HL-60 (cell line): ENCODE data around the gene SELENOO.

Source experiments
- DNase-seq, 2 experiments: peaks; one replicate each; pipeline ENCODE4 v3.0.0-alpha.2; 2010 to 2020; ENCODE audit warnings: low read depth in 1 of 2, low spot score in 1 of 2
- H3K27ac ChIP-seq: fragments of 250-450 bp; sonication (Bioruptor Pico); replicated peaks from 2 replicates; pipeline ENCODE4 v1.5.1; 2020; ENCODE audit warnings: mild to moderate bottlenecking, moderate library complexity
- H3K27me3 ChIP-seq: fragments of 250-450 bp; sonication (Bioruptor Pico); 2 replicates; pipeline ENCODE4 v1.5.1; 2021; ENCODE audit warnings: mild to moderate bottlenecking, moderate library complexity; ENCODE audit not compliant: insufficient read depth, poor library complexity, severe bottlenecking
- H3K4me3 ChIP-seq: replicated peaks from 2 replicates; pipeline ENCODE4 v1.5.1; 2011; ENCODE audit warnings: mild to moderate bottlenecking, control low read depth, low read length; ENCODE audit not compliant: insufficient read depth
- CTCF ChIP-seq: IDR thresholded peaks from one replicate; pipeline ENCODE4 v1.5.1; 2011; ENCODE audit warnings: low read length, control low read depth, inconsistent platforms; ENCODE audit not compliant: insufficient read depth
- GABPA ChIP-seq: IDR thresholded peaks from 2 replicates; pipeline ENCODE4 v1.6.1; 2012; ENCODE audit warnings: low read depth
- POLR2AphosphoS5 ChIP-seq: IDR thresholded peaks from 2 replicates; pipeline ENCODE4 v1.6.1; 2012; ENCODE audit warnings: low read depth
- REST ChIP-seq: IDR thresholded peaks from 2 replicates; pipeline ENCODE4 v1.6.1; 2012; ENCODE audit warnings: low read depth; ENCODE audit not compliant: insufficient replicate concordance
- SPI1 ChIP-seq: IDR thresholded peaks from 2 replicates; pipeline ENCODE4 v1.6.1; 2012; ENCODE audit warnings: low read depth, mild to moderate bottlenecking, borderline replicate concordance

Gene SELENOO

GRCh38 chr22:50226875-50227165, 26.0 kb downstream of the SELENOO start:
- H3K27ac ChIP-seq: no peak overlapping the region
- TF ChIP-seq GABPA (no peak), REST (no peak), SPI1 (no peak), POLR2AphosphoS5 (no peak), CTCF (no peak)
- no peak for DNase-seq
- H3K4me3 ChIP-seq: no peak overlapping the region
- H3K27me3 ChIP-seq: no peaks in the 10 kb centered on the region

GRCh38 chr22:50227579-50228215, 26.9 kb downstream of the SELENOO start:
- Histone ChIP-seq H3K27ac (no peak overlapping the region), H3K4me3 (no peak overlapping the region), H3K27me3 (no peaks in the 10 kb centered on the region)
- no peak for DNase-seq
- TF ChIP-seq POLR2AphosphoS5: no peak
- TF ChIP-seq REST: no peak
- TF ChIP-seq CTCF: no peak
- no peak for TF ChIP-seq GABPA
- no peak for TF ChIP-seq SPI1

DNA sequence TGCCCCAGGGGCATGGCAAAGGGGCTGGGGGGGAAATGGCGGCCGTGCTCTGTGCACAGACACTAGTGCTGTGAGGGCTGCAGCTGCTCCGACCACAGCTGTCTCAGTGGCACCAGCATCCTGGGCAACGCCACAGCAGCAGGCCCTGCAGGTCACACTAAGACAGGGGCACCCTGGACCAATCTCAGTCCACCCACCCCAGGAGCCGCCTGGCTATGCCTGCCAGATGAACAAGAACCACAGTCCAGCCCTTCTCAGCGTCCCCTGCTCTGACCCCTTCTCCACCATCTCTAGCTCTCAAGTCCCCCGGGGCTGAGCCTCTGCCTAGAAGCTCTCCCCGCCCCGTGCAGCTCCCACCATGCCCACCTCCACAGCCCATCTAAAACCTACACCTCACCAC, 27.6 kb downstream of the SELENOO start:
- no peak for DNase-seq
- H3K27ac ChIP-seq: no peak overlapping the region
- no peaks in the 10 kb centered on the region for H3K27me3 ChIP-seq
- no peak overlapping the region for H3K4me3 ChIP-seq
- TF ChIP-seq POLR2AphosphoS5 (no peak), GABPA (no peak), REST (no peak), SPI1 (no peak), CTCF (no peak)
